Thyroid gland (tissue), 4 donors: Measurements from ENCODE around the gene ILKAP.

Experiments
- POLR2A ChIP-seq, 2 donors: fragments of 450-650 bp; IDR thresholded peaks; one replicate each; pipeline ENCODE4 v1.6.1; 2017; ENCODE audit warnings: antibody characterized with exemption in 2 of 2, mild to moderate bottlenecking in 2 of 2, moderate library complexity in 1 of 2
- TF ChIP-seq, protein P1 (sequence below), 6 experiments: fragments of 200-600 bp in 3 of 6; fragments of 450-650 bp in 3 of 6; sonication (generic) in 3 of 6; IDR thresholded peaks; one replicate each; pipeline ENCODE4 v1.5.1; 2016 to 2019; ENCODE audit warnings: antibody characterized with exemption in 6 of 6, mild to moderate bottlenecking in 2 of 6, inconsistent platforms in 1 of 6, moderate library complexity in 1 of 6

DNA sequence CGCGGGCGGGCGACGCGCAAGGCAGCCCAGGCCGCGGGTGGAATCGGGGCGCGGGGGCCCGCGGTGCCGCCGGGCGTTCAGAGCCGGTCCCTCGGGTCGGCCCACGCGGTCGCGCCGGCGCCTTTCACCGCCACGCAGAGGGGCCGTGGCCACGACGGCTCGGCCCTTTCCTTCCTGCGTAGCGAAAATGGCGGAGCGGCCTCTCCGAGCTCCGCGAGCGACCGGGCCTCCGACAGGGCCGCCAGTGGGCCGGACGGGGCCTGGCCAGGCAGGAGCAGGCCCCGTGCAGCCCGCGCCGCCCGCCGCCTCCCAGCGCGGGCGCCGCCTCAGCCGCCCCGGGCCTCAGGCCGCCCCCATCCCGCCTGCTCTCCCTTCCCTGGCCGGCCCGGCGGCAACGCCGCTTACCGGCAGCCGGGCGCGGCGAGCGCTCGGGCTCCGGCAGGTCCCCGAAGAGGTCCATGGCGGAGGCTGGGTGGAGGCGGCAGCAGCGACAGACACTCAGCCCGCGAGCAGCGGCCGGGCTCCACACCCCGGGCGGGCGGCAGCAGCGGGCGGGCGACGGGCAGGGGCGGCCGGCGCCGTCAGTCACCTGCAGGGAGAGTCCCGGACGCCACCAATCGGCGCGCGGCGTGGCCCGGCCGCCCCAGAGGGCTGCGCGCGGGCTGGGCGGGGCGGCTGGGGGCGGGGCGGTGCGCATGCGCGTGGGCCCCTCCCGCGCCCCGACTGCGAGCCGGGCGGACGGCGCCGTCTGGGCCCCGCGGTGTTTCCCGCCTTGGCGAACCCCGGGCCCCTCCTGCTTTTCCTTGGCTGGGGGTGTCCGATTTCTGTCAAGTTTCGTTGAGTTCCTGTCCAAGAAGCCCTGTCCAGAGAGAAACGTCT is at the start of gene ILKAP:
- TF ChIP-seq, protein P1, sequence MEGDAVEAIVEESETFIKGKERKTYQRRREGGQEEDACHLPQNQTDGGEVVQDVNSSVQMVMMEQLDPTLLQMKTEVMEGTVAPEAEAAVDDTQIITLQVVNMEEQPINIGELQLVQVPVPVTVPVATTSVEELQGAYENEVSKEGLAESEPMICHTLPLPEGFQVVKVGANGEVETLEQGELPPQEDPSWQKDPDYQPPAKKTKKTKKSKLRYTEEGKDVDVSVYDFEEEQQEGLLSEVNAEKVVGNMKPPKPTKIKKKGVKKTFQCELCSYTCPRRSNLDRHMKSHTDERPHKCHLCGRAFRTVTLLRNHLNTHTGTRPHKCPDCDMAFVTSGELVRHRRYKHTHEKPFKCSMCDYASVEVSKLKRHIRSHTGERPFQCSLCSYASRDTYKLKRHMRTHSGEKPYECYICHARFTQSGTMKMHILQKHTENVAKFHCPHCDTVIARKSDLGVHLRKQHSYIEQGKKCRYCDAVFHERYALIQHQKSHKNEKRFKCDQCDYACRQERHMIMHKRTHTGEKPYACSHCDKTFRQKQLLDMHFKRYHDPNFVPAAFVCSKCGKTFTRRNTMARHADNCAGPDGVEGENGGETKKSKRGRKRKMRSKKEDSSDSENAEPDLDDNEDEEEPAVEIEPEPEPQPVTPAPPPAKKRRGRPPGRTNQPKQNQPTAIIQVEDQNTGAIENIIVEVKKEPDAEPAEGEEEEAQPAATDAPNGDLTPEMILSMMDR (IDR thresholded peaks at IDR 0.05), result peak in 1 of 6 experiments; percentile 4
- TF ChIP-seq POLR2A (IDR thresholded peaks at IDR 0.05), result peak; percentile 47 to 94
